Fibroblast of lung (primary cell): ENCODE data around the gene ERICH4. TPM values are rescaled to one million over a fixed set of nuclear protein-coding genes. Genes with fewer than 3 reads are reported as not detected.

Experiments
- DNase-seq, 2 donors: peaks; one replicate each; pipeline versions ENCODE4 v3.0.0 to v3.0.0-alpha.2; 2010; ENCODE audit warnings: low read depth in 2 of 2
- H2AFZ ChIP-seq: 2 replicates; pipeline ENCODE4 v1.5.1; 2012; ENCODE audit warnings: low read length, control low read depth, inconsistent platforms
- H3K27ac ChIP-seq: 2 replicates; pipeline ENCODE4 v1.5.1; 2011; ENCODE audit warnings: low read length, control low read depth; ENCODE audit not compliant: insufficient read depth
- H3K27me3 ChIP-seq: 2 replicates; pipeline ENCODE4 v1.5.1; 2011; ENCODE audit warnings: mild to moderate bottlenecking, low read length; ENCODE audit not compliant: control insufficient read depth, insufficient read depth
- H3K36me3 ChIP-seq: 2 replicates; pipeline ENCODE4 v1.5.1; 2011; ENCODE audit warnings: low read length; ENCODE audit not compliant: control insufficient read depth, insufficient read depth
- H3K4me1 ChIP-seq: 2 replicates; pipeline ENCODE4 v1.5.1; 2011; ENCODE audit warnings: low read length; ENCODE audit not compliant: control insufficient read depth, insufficient read depth; ENCODE audit errors: extremely low read depth
- H3K4me2 ChIP-seq: 2 replicates; pipeline ENCODE4 v1.5.1; 2011; ENCODE audit warnings: low read length, control low read depth; ENCODE audit not compliant: insufficient read depth; ENCODE audit errors: extremely low read depth
- H3K4me3 ChIP-seq, 4 experiments: fragments of 200-600 bp in 1 of 4; sonication (generic) in 1 of 4; replicated peaks in 1 of 4; 2 replicates each; pipeline ENCODE4 v1.5.1; 2011 to 2016; ENCODE audit warnings: low read length in 4 of 4, low read depth in 3 of 4, mild to moderate bottlenecking in 3 of 4, control low read depth in 2 of 4, inconsistent platforms in 1 of 4, mixed read lengths in 1 of 4; ENCODE audit not compliant: insufficient read depth in 1 of 4; ENCODE audit errors: control extremely low read depth in 1 of 4
- H3K79me2 ChIP-seq: 2 replicates; pipeline ENCODE4 v1.5.1; 2012; ENCODE audit warnings: mild to moderate bottlenecking, low read length, inconsistent platforms; ENCODE audit not compliant: control insufficient read depth, insufficient read depth
- H3K9ac ChIP-seq: 2 replicates; pipeline ENCODE4 v1.5.1; 2011; ENCODE audit warnings: mild to moderate bottlenecking, low read length, control low read depth; ENCODE audit not compliant: insufficient read depth
- H3K9me3 ChIP-seq: 2 replicates; pipeline ENCODE4 v1.5.1; 2012; ENCODE audit warnings: low read depth, low read length; ENCODE audit not compliant: control insufficient read depth, insufficient read depth
- H4K20me1 ChIP-seq: 2 replicates; pipeline ENCODE4 v1.5.1; 2011; ENCODE audit warnings: low read length; ENCODE audit not compliant: control insufficient read depth, insufficient read depth; ENCODE audit errors: extremely low read depth
- EZH2 ChIP-seq: IDR thresholded peaks from 2 replicates; pipeline ENCODE4 v1.5.1; 2012; ENCODE audit warnings: low read length, control low read depth, mild to moderate bottlenecking; ENCODE audit errors: missing control alignments
- polyA plus RNA-seq, 2 donors: library from polyadenylated mRNA; depleted of rRNA in 1 of 2; stranded (reverse) in 1 of 2; unstranded in 1 of 2; fragments of >200 nt; gene quantifications; 2 replicates each; pipeline ENCODE4 v1.2.1, GENCODE V29; 2011 to 2012; ENCODE audit warnings: missing spikeins in 1 of 2
- total RNA-seq: library from RNA; depleted of rRNA; stranded (reverse); fragments of >200 nt; gene quantifications from 2 replicates; pipeline ENCODE4 v1.2.1, GENCODE V29; 2014
- TF ChIP-seq, protein P1 (sequence below), 2 donors: IDR thresholded peaks in 1 of 2; conservative IDR thresholded peaks in 1 of 2; 1 replicate in 1 of 2; 2 replicates in 1 of 2; pipeline ENCODE4 v1.5.1; 2011 to 2012; ENCODE audit warnings: low read length in 2 of 2, control low read depth in 1 of 2, inconsistent platforms in 1 of 2, low read depth in 1 of 2, mild to moderate bottlenecking in 1 of 2

The ERICH4 gene
- total and polyA plus RNA-seq, 2 donors (not counting 1 experiment from before 2014, with no cell fraction given) = not detected

DNA sequence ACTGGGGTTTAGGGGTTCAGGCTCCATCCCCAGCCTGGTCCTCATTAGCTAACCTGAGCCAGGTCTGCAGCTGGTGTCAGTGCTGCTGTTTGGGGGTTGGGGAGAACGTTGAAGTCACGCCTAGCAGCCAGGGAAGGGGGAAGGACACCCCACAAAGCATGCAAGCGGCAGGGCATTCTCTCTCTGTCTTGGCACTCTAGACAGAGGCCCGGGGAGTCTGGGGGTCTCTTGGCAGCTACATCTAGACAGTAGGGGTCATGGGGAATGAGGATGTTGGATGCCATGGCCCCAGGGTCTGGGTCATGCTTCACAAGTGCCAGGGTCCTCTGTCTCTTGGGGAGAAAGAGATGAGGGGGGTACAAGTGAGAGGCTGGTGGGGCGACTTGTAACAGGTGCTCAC lies 2.6 kb downstream of the ERICH4 start:
- Histone ChIP-seq H3K36me3 (no peaks in the 10 kb centered on the region), H3K9ac (no peak overlapping the region), H2AFZ (no peak overlapping the region), H3K4me1 (no peaks in the 10 kb centered on the region), H3K4me2 (no peak overlapping the region), H3K9me3 (no peaks in the 10 kb centered on the region), H3K79me2 (no peaks in the 10 kb centered on the region), H3K4me3 (no peak overlapping the region), H3K27me3 (peaks cover 7% of the 10 kb centered on the region), H3K27ac (no peak overlapping the region), H4K20me1 (no peaks in the 10 kb centered on the region)
- TF ChIP-seq, protein P1, sequence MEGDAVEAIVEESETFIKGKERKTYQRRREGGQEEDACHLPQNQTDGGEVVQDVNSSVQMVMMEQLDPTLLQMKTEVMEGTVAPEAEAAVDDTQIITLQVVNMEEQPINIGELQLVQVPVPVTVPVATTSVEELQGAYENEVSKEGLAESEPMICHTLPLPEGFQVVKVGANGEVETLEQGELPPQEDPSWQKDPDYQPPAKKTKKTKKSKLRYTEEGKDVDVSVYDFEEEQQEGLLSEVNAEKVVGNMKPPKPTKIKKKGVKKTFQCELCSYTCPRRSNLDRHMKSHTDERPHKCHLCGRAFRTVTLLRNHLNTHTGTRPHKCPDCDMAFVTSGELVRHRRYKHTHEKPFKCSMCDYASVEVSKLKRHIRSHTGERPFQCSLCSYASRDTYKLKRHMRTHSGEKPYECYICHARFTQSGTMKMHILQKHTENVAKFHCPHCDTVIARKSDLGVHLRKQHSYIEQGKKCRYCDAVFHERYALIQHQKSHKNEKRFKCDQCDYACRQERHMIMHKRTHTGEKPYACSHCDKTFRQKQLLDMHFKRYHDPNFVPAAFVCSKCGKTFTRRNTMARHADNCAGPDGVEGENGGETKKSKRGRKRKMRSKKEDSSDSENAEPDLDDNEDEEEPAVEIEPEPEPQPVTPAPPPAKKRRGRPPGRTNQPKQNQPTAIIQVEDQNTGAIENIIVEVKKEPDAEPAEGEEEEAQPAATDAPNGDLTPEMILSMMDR (conservative IDR thresholded peaks at IDR 0.05 in 1 of 2, IDR thresholded peaks at IDR 0.05 in 1 of 2; ENCODE audit: low read depth in 1 of 2, low read length in 2 of 2) = no peak
- TF ChIP-seq EZH2 = no peak
- no peak for DNase-seq

DNA sequence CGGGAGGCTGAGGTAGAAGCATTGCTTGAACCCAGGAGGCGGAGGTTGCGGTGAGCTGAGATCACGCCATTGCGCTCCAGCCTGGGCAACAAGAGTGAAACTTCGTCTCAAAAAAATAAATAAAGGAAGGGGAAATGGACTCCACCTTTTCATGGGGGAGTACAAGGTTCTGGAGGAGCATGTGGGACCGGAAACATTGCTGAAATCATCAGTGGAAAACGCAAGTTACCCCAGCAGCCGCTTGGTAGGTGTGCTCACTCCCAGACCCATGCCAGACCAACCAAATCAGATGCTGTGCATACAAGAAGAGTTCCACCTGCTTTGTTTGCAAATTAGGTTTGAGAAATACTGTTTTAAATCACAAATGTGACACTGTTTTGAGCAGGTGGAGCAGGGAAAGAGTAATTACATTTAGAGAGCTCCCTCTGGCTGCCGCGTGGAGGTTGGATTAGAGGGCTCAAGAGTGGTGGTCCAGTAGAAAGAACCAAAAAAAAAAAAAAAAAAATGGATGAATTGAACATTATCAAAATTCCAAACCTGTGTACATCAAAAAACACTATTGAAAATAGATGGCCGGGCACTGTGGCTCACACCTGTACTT lies 4.9 kb downstream of the ERICH4 start:
- Histone ChIP-seq H4K20me1 (no peaks in the 10 kb centered on the region), H3K9ac (no peak overlapping the region)
- no peak for TF ChIP-seq EZH2
- TF ChIP-seq, protein P1 (conservative IDR thresholded peaks at IDR 0.05 in 1 of 2, IDR thresholded peaks at IDR 0.05 in 1 of 2; ENCODE audit: low read depth in 1 of 2, low read length in 2 of 2) = no peak

DNA sequence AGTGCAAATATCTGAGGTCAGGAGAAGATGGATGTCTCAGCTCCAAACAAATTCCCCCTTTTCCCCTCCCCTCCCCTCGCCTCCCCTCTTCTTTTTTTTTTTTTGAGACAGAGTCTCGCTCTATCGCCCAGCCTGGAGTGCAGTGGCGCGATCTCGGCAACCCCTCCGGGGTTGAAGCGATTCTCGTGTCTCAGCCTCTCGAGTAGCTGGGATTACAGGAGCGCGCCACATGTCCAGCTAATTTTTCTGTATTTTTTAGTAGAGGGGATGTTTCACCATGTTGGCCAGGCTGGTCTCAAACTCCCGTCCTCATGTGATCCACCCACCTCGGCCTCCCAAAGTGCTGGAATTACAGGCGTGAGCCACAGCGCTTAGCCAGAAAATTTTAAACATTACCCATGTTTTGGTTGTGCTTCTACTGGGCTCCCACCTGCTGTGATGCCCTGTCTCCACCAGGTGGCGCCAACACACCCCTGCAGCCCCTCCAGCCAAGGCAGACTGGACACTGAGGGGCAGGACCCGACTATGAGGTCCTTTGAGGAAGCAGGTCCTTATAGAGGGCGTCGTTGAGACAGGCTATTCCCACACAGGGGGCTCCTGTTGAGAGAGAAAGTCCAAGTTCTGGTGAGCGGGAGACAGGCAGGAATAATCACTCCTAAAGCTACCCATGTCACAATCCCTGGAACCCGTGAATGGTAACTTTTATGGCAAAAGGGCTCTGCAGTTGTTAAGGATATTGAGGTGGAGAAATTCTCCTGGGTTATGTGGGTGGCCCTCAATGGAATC lies 6.3 kb downstream of the ERICH4 start:
- peak overlapping the region; percentile 68 for H3K4me2 ChIP-seq
- peak; percentile 44 to 65 for DNase-seq
- H3K4me3 ChIP-seq = peak overlapping the region in 3 of 4 experiments; percentile 13 to 40 (median 30)
- no peaks in the 10 kb centered on the region for H3K36me3 ChIP-seq
- no peaks in the 10 kb centered on the region for H4K20me1 ChIP-seq
- no peaks in the 10 kb centered on the region for H3K9me3 ChIP-seq
- H2AFZ ChIP-seq = no peak overlapping the region
- H3K79me2 ChIP-seq = no peaks in the 10 kb centered on the region
- no peak overlapping the region for H3K9ac ChIP-seq
- TF ChIP-seq, protein P1 (conservative IDR thresholded peaks at IDR 0.05 in 1 of 2, IDR thresholded peaks at IDR 0.05 in 1 of 2; ENCODE audit: low read depth in 1 of 2, low read length in 2 of 2) = peak; percentile 96 to 97
- TF ChIP-seq EZH2 = no peak
- H3K27me3 ChIP-seq = peaks cover 5% of the 10 kb centered on the region
- no peaks in the 10 kb centered on the region for H3K4me1 ChIP-seq
- no peak overlapping the region for H3K27ac ChIP-seq

More for the DNA sequence above, 4.9 kb downstream of the ERICH4 start:
- Histone ChIP-seq H3K4me3 (no peak overlapping the region), H3K4me2 (no peak overlapping the region), H3K9me3 (no peaks in the 10 kb centered on the region), H3K4me1 (no peaks in the 10 kb centered on the region), H3K36me3 (no peaks in the 10 kb centered on the region), H2AFZ (no peak overlapping the region), H3K27me3 (peaks cover 7% of the 10 kb centered on the region), H3K79me2 (no peaks in the 10 kb centered on the region), H3K27ac (no peak overlapping the region)
- DNase-seq = no peak
